ENCODE measurements around the gene SFN. TPM values are rescaled to one million over a fixed set of nuclear protein-coding genes. Genes with fewer than 3 reads are reported as not detected.
A peak's percentile ranks its signal among the peaks of the same experiment; 100 is the strongest.

SFN gene
- total RNA-seq, 1 experiment from 2014 or later = 245 TPM

DNA sequence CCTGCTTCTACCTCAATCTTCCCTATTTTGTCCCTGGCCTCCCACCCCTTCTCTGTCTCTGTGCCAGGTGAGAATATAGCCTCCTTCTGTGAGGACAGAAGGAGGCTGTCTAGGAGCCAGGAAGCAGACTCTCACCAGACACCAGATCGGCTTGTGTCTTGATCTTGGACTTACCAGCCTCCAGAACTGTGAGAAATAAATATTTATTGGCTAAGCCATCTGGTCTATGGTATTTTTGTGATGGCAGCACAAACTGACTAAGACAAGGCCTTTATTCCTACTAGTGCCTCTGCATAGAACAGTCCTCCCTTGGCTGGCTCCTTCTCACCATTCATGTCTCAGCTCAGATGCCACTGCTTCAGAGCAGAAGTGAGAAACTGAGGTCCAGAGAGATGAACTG lies 25.3 kb downstream of the SFN start (continued):
- TF ChIP-seq REST (IDR thresholded peaks at IDR 0.05; ENCODE audit: low read depth) = no peak

GRCh38 chr1:26889551-26890466 lies 26.9 kb downstream of the SFN start, which contains the start of gene GPN2:
Gene GPN2, minus strand, starts transcription at chr1:26890283. Its CDS starts 187 bp downstream, at chr1:26890096.
- intact Hi-C loops (cut with micrococcal nuclease) = no loop called here
- Histone ChIP-seq H3K9ac (ENCODE audit: low read length) (peak within 1 kb of the TSS; percentile 84), H4K20me1 (ENCODE audit: insufficient read depth) (peaks cover 2% of the 10 kb centered on the region; the same call in 1 of the 2 replicates), H3K27me3 (ENCODE audit: insufficient read depth, low read length) (no peaks in the 10 kb centered on the region), H3K27ac (ENCODE audit: low read depth, low read length) (peak within 1 kb of the TSS; percentile 86), H3K9me2 (ENCODE audit: insufficient read depth) (no peaks in the 10 kb centered on the region), H3K79me2 (ENCODE audit: insufficient read depth, low read length) (peaks cover 43% of the 10 kb centered on the region), H3K9me3 (ENCODE audit: control insufficient read depth in 1 of 2, insufficient read depth in 1 of 2, low read depth in 1 of 2, low read length in 2 of 2) (no peaks in the 10 kb centered on the region), H2AFZ (ENCODE audit: low read depth, low read length, poor library complexity, severe bottlenecking) (no peak within 1 kb of the TSS), H3K36me3 (ENCODE audit: control insufficient read depth in 1 of 2, insufficient read depth in 2 of 2, low read length in 2 of 2) (peaks cover 20 to 49% of the 10 kb centered on the region in 2 experiments), H3K4me1 (ENCODE audit: control insufficient read depth in 1 of 2, insufficient read depth in 2 of 2, low read length in 2 of 2) (peaks cover 4 to 19% of the 10 kb centered on the region in 2 experiments; a peak in 3 of 4 replicates), H3K4me2 (ENCODE audit: low read length) (peak within 1 kb of the TSS; percentile 99), H3K4me3 (replicated peaks in 1 of 2; ENCODE audit: low read depth in 1 of 2, low read length in 2 of 2) (peak within 1 kb of the TSS; percentile 81 to 93)
- CTCF ChIA-PET = interaction anchor here (0.6 to 1.5 kb wide), 5 partner anchors 10 to 351 kb away, joined by 3 to 6 read pairs (median 3); partner anchors contain the start of gene GPATCH3
- RAD21 ChIA-PET (ENCODE audit: low non-redundant PET in 1 of 2, low total read pairs in 2 of 2, uncharacterized antibody in 2 of 2, unreplicated experiment in 2 of 2) = interaction anchor here in 1 of 2 experiments (0.8 kb wide), 1 partner anchor 9 kb away, joined by 3 read pairs; no protein-coding TSS in a partner anchor
- ATAC-seq = peak; percentile 93
- POLR2A ChIA-PET = interaction anchor here (0.9 to 2.3 kb wide), 8 partner anchors 8 to 101 kb away, joined by 3 to 17 read pairs (median 4); partner anchors contain the start of gene GPATCH3
- peak; percentile 51 for DNase-seq (ENCODE audit: low read depth, low spot score)
- BruUV-seq (replicated peaks) = no TSS peak
- TF ChIP-seq SIN3A (IDR thresholded peaks at IDR 0.05; ENCODE audit: low read depth) = no peak
- TF ChIP-seq SP1 (IDR thresholded peaks at IDR 0.05; ENCODE audit: low read depth) = no peak
- peak; percentile 10; the same call in 1 of the 2 replicates for TF ChIP-seq CBX3 (IDR thresholded peaks at IDR 0.05; ENCODE audit: low read depth)
- TF ChIP-seq EGR1 (IDR thresholded peaks at IDR 0.05; ENCODE audit: low read depth) = no peak; the same call in 1 of the 2 replicates
- TF ChIP-seq, protein P1, sequence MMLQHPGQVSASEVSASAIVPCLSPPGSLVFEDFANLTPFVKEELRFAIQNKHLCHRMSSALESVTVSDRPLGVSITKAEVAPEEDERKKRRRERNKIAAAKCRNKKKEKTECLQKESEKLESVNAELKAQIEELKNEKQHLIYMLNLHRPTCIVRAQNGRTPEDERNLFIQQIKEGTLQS (IDR thresholded peaks at IDR 0.05) = no peak
- peak; percentile 87 for TF ChIP-seq POLR2A (IDR thresholded peaks at IDR 0.05; ENCODE audit: borderline replicate concordance, extremely low read depth, insufficient read depth, insufficient read length)
- peak; percentile 95 for TF ChIP-seq ZFX (IDR thresholded peaks at IDR 0.05)
- TF ChIP-seq REST (IDR thresholded peaks at IDR 0.05; ENCODE audit: low read depth) = no peak
- peak; percentile 71 for TF ChIP-seq MAX (IDR thresholded peaks at IDR 0.05)
- TF ChIP-seq CTCF (IDR thresholded peaks at IDR 0.05 in 2 of 3, conservative IDR thresholded peaks at IDR 0.05 in 1 of 3; ENCODE audit: borderline replicate concordance in 1 of 3, insufficient read depth in 1 of 3, low read depth in 2 of 3, low read length in 2 of 3) = no peak
- no peak for TF ChIP-seq SRF (IDR thresholded peaks at IDR 0.05; ENCODE audit: low read depth)
- no peak for TF ChIP-seq ZNF274 (IDR thresholded peaks at IDR 0.05; ENCODE audit: low read depth, low read length)
- peak; percentile 5; the same call in 1 of the 2 replicates for TF ChIP-seq RAD21 (IDR thresholded peaks at IDR 0.05; ENCODE audit: low read depth)
